NCI-H1694 (cell line): Measurements from ENCODE around the gene STAMBPL1.
"Not testable (repeated sequence)": the region's sequence is repeated elsewhere in the genome, so short reads cannot be mapped to it uniquely, and the experiment has no call there.

Experiments
- DNase-seq: peaks from one replicate; lab custom pipeline; 2025; lab: John Stamatoyannopoulos, UW

The STAMBPL1 gene

DNA sequence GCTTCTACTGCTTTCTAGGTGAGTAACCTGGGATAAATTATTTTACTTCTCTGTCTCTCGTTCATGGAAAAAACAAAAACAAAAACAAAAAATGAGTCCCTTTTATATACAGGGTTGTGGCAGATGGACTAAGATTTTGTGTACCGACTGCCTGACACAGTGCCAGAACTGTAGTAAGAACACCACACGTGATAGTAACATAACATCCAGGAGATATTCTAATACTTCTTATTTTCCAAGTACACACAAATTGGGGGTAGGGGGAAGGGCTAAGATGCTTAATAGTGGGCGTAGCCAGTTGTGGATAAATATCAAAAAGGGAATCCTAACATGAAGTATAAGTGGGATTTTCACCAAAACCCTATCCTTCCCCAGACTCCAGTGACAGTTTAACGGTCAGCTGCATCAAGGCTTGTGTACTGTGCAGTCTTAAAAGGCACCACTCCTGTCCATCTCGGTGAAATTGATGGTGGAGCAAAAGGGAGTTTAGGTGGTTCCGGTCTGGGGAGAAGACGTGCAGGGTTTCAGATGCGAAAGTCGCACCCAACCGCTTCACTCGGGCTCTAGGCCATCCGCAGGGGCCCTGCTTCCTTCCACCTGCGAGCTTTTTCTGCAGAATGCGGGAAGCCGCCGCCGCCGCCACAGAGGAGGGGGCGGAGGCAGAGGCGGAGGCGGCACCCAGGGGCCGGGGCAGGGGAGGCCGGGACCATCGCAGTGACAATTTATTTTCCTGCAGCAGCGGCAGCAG is at the start of gene STAMBPL1:
Gene STAMBPL1 (plus strand): TSS at position 712 of the 748 bp plus-strand sequence. CDS start 21,464 bp downstream, outside the sequence.
- DNase-seq: peak; percentile 40

DNA sequence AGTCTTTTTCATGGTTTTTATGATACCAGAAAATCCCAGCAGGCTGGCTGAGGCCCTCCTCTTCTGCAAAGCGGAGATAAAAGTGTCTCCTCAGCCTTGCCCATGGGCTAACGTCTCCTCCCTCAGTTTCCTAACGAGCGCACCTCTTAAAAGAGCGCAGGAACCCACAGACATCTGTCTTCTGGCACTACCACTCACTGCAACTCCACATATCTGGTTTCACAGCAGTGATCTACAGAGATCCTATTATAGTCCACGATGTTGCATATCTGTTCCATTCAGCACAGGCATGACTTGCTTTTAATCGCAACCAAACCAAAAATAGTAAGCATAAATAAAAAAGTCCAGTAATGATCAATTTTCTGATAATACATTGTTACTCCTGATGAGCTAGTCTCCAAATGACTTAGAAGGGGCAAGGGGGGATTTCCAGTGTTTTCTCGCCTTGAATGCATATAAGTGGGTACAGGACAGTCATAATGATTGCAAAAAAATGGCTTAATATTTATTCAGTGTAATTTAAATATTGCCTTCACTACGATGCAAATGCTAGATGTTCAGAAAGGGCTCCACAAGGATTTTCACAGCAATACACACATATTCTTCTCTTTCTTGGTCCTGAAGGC is 49.3 kb upstream of the STAMBPL1 start:
- no peak for DNase-seq

DNA sequence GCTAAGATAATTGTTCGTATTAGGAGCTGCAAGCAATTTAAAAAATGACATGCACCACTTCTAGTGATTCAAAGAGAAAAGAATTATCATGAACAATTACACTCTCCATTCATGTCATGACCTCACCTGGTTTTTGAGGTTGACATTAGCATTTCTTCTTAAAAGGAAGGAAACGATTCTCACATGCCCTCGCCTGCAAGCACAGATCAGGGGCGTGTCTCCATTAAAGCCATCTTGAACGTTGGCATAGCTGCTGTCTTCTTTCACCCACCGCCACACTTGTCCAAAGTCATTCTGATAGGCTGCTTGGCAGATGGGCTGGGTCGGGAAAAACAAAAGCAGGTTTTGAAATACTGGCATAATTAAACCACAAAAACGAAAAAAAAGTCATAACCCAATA is 48.3 kb upstream of the STAMBPL1 start:
- no peak for DNase-seq

DNA sequence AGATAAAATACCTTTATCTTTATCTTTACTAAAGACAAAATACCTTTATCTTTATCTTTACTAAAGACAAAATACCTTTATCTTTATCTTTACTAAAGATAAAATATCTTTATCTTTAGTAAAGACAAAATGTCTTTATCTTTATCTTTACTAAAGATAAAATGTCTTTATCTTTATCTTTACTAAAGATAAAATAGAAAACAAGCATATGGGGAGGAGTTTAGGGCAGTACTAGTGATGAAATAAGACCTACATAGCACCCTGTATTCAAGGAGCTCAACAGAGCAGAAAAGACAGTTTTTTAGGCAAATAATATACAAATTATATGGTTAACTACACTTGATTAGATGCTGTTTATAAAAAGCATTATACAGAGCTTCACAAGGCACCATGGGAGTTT is 47.7 kb upstream of the STAMBPL1 start:
- DNase-seq: no peak

DNA sequence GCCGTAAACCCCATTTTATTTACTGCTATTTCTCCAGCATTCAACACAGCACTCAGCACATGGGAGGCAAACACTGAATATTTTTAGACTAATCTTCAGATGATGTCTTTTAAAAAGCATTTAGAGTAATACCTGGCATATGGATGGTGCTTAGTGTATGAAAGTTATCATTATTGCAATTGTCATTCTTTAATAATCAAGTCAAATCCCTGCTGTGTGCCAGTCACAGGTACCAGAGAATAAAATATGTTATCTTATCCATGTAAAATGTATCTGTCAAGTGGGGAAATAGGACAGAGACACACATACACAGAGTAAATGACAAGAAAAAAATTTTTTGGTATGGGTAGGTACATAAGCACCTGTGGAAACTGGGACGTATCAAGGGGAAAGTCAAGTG is 46.9 kb upstream of the STAMBPL1 start:
- DNase-seq: no peak

DNA sequence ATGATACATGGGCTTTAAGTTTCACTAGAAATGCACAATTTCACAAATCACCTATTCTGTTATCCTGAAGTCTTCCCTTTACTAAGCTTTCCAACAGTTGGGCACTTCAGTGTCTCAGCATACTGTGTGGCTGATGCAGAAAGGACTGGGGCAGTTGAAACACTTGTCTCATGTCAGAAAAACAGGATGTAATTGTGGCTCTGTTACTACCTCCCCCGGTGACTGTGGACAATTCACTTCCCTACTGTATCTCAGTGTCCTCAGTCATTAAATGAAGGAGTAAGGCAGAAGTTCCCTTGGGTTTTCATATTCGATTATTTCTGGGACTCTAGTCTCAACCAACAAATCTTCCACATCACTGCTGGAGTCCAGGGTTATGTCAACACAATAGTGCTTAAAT is 46.3 kb upstream of the STAMBPL1 start:
- DNase-seq: no peak

DNA sequence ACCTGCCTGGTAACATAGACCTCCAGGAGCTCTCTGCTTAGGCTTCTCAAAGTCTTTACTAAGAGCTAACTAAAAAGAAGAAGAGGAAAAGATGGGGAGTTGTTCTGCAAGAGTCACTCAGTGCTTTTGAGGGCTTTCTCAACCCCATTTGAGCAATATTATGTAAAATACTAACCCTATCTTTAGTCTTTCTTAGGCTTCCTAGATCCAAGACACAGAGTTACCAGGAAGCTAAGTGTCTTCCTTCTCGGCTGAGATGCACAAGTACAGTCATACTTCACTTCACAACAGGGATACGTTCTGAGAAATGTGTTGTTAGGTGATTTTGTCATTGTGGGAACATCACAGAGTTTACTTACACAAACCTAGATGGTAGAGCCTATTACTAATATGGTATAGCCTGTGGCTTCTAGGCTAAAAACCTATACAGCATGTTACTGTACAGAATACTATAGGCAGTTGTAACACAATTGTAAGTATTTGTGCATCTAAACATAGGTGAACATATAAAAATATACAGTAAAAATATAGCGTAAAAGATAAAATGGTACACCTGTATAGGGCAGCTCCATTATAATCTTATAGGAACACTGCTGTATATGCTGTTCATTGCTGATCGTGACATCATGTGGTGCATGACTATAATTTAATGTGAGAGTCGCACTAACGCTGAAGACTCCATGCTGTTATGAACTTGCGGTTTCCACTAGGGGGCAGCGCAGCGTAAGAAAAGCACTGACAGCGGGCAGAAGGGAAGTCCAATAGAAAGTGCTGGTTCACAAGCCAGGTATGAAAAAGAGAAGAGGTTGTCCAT is 44.7 kb upstream of the STAMBPL1 start:
- peak; percentile 52 for DNase-seq

DNA sequence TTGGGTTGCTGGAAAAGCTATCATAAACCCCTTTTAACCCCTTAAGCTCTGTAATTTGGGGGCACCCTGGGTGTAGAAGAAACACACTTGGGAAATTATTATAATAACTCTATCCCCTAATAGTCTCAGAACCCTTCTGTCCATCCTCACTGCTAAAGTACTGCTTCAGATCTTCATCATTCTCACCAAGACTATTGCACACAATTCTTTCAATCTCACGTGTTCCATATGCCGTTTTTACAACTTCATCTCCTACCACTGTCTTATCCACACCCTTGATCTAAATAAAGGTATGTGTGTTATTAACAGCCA is 44.2 kb upstream of the STAMBPL1 start:
- DNase-seq: no peak

DNA sequence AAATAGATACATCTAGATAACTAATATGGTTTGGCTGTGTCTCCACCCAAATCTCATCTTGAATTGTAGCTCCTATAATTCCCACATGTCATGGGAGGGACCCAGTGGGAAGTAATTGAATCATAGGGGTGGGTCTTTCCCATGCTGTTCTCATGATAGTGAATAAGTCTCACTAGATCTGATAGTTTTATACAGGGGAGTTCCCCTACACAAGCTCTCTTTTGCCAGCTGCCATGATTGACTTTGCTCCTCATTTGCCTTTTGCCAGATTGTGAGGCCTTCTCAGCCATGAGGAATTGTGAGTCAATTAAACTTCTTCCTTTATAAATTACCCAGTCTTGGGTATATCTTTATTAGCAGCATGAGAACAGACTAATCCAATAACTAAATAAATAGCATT is 42.4 kb upstream of the STAMBPL1 start:
- DNase-seq: not testable (repeated sequence)

DNA sequence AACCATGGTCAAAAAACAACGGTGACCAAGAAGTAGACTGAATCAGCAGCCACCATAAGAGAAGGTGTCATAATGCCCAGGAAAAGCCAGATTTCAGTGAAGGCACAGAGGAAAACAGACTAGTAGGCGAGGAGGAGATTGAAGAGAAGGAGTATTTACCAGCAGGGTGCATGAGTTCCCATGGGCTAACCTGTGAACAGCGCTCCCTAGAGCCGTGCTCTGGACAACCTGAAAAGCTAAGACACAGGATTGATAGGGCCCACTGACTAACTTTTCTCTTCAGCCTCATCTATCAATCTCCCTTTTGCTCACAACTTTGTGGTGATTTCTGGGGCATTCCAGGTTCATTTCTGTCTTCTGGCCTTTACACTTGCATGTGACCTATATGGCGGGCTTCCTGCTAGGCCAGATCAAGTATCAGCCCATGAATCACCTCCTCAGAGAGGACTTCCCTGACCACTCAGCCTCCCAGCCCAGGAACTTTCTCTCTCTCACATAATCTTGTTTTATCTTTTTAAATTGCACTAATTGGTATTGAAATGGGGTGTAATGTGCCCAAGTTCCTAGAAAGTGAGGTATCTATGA is 41.2 kb upstream of the STAMBPL1 start:
- DNase-seq: no peak

DNA sequence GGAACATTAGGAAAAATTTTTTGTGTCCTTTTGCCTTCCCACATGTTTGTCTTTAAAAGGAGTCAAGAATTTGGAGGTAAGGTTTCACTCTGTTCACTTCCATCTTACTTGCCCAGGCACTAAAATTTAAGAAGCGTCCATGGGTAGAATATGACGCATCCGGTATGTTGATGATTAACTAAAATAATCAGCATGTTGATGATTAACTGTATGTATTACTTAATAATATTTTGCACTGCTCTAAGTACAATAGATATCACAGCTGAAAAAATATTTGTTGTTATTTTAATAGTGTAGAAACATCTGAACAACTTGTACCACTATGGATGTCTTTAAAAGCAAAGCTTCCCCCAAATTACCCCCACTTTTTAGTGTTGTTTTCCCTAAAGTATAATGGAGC is 39.9 kb upstream of the STAMBPL1 start:
- DNase-seq: no peak

DNA sequence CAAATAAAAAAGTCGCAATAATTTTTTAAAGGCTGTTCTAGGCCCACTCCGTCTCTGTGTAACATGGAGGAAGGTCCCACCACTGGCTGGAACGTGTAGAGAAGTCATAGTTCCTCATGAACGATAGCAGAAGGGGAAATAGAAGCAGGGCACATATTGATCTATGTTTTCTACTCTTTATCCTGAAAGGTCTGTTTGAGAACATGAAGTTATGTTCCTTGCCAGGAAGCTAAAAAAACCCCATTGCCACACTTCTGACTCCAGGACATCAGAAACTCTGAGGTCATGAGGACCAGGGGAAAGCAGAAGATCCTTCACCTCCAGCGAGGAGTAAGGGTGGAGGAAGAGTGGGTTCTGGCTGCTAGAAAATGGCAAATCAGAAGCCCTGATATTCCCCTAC is 39.2 kb upstream of the STAMBPL1 start:
- DNase-seq: no peak

DNA sequence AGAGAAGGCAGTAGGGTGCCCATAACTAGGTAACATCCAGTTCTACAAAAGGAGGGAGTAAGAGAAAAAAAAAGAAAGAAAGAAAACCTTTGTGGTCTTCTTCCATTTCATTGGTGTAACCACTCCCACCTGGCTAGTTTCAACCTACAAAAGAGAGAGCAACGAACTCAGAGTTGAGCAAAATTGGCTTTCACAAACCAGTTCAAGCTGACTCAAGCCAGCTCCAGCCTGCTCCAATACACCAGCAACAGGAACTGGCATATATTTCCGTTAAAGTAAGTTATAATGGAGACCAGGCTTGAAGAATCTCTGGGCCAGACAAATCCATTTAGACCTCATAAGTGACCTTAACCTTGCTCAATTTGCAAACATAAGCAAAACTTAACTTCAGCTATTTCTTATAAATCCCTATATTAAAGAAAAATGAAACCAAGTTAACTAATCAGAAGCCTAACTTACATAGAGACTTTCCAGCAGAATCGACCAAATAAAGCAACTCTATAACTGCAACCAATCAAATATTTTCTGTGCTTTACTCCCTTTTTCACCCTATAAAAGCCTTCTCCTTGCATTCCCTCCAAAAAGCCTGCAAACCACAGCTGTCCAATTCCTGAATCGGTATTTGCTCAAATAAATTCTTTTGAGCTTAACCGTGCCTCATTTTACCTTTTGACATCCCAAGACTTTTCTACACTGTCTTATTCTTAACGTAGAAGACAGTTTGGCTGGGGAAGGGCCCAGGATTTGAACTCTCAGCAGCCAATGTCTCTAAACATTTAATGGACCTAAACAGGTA is 38.5 kb upstream of the STAMBPL1 start:
- no peak for DNase-seq

DNA sequence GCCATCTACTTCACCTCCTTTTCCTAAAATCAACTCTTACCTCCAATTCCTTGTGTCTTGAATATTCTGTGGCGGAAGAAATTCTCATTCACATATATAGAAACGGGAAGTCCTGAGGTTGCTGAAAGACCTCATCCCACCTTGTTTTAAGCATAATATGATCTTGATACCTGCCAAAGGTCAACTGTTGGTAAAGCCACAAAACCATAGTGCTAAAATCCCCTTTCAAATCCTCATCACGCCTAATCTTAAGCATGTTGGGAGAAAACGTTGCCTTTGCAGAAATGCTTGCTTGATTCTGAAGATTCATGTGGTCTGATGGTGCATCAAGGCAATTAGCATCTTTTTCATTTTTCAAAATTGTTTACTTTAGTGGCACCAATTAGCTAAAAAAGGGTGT is 36.9 kb upstream of the STAMBPL1 start:
- DNase-seq: no peak

DNA sequence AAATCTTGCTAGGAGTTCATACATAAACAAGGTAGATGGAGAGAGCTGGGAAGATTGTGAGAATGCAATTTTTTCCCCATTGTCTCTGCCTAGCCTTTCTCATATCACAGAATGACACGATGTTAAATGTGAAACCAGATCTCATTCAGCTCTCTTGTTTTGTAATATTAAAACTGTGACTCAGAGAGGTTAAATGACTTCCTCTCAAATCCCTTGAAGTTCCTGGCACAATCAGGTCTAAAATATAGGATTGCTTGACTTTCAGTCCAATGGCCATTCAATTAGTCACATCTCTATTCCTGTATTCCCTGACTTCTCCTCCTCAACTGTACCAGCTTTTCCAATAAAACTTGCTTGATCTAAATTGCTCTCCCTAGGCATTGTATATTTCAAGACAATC is 31.5 kb upstream of the STAMBPL1 start:
- DNase-seq: no peak

DNA sequence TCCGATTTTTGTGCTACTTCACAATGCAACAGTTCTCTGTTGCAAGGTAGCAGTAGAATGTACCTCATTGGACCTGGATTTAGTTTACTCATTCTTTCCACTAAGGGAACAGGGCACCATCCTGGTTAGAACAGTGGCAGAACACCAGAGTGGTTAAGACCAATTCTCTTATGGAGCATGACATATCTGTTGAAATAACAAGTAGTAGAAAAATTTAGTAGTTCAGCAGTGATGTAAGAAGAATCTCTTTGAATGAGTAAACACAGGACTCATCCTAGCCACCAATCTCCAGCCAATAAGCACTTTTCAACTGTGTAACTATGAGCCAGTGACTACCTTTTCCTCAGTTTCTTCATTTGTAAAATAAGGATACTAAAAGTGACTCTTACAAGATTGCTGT is 30.8 kb upstream of the STAMBPL1 start:
- no peak for DNase-seq

DNA sequence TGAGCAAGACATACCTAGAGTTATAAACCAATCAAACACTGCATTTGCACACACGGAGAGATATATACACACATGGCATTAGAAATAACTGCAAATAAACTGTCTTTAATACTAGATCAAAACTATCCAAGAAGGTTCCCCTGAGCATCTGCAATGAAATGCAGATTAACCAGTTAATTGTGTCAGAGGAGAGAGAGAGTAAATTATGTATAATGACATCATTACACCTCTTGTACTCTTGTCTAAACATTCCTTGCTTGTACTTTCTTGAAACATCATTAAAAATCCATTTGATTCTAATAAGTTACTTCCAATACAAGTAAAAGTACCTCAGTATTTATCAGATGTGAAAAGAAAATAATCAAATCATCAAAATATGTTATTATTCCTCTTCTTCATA is 29.3 kb upstream of the STAMBPL1 start:
- DNase-seq: no peak

DNA sequence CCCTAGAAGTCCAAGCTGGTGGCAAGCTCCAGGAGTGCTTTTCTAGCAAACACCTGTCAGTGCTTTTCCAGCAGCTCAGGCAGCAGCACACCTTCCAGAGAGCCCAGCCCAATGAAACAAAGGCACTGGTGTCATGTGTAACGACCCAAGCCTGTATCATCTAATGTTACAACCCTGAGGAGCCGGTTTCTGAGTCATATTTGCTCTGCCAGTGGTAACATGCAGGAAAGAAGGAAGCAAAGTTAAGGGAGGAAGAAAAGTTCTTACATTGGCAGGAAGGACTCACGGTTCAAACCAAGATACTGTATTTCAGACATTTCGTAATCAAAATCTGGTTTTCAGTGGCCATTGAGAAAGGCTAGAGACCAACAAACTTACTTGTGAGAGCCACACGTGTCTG is 28.3 kb upstream of the STAMBPL1 start, which contains the start of gene ANKRD22:
Gene ANKRD22 (minus strand): TSS at position 139 of the 400 bp plus-strand sequence. CDS start 237 bp downstream, outside the sequence.
- DNase-seq: no peak

DNA sequence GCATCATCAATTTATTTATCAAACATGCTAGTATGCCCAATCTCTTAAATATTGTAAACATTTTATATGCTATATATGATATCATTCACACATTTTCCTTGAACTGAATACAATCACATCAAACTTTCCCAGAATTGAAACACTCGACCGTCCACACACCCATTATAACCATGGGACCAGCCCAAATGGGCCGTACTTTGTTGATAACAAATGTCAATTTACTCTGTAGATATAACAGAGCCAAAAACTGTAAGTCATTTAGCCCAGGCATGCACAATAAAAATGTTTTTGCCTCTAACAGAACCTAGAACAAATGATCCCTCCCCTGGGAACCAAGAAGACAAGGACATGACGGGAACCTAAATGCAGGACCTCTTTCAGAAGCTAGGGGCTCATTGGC is 27.7 kb upstream of the STAMBPL1 start:
- DNase-seq: no peak

DNA sequence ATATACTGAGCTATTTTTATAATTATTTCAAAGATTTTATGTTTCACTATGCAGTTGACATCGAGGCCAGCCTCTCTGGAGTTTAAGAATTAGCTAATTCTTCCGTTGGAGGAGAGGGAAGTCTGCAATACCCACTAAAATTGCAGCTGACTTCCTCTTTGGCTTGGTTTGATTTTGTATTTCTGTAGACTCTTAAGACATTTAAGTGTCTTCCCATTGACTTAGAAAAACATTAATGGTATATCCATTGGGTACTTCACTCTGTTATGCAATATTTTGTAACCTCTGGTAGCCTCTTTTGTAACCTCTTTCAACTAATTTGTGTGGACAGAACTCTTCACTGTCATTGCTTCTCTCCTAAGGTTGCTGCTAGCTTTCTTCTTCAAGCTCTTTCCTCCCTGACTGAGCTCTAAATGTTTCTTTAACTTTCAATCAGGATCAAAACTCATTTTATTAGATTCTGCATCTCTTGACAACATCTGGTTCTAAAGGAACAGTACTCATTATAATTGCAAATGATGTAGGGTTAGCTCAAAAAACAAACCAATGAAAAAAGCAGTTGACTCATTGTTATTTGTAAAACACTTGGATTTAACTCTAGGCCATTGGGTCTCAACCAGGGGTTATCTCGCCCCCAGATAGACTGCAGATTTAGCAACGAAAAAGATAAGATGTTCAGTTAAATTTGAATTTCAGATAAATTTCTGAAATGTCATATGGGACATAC is 26.7 kb upstream of the STAMBPL1 start:
- DNase-seq: no peak

DNA sequence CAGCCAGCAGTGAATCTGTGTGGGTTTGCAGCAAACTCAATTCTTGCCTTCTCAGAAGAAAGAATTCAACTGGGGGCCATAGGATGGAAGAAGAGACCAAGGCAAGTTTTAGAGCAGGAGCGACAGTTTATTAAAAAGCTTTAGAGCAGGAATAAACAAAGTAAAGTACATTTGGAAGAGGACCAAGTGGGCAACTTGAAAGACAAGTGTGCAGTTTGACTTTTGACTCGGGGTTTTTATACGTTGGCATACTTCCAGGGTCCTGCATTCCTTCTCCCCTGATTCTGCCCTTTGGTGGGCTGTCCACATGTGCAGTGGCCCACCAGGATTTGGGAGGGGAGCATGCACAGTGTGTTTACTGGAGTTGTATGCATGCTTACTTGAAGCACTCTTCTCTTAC is 25.4 kb upstream of the STAMBPL1 start:
- no peak for DNase-seq
